Colonic mucosa (tissue), 4 donors: ENCODE results near the gene SLAMF6. TPM values are rescaled to one million over a fixed set of nuclear protein-coding genes. Genes with fewer than 3 reads are reported as not detected.
A peak's percentile ranks its signal among the peaks of the same experiment; 100 is the strongest.

Source experiments
- DNase-seq: peaks from one replicate; pipeline ENCODE4 v3.0.0-alpha.2; 2020
- H3K27ac ChIP-seq: fragments of 200-600 bp; one replicate; pipeline ENCODE4 v1.8.0; 2021
- H3K27me3 ChIP-seq: fragments of 200-600 bp; one replicate; pipeline ENCODE4 v1.8.0; 2021
- H3K36me3 ChIP-seq: fragments of 200-600 bp; one replicate; pipeline ENCODE4 v1.8.0; 2021
- H3K4me1 ChIP-seq: fragments of 200-600 bp; one replicate; pipeline ENCODE4 v1.8.0; 2021; ENCODE audit warnings: mild to moderate bottlenecking
- H3K4me3 ChIP-seq: fragments of 200-600 bp; one replicate; pipeline ENCODE4 v1.8.0; 2021
- H3K9ac ChIP-seq, 2 donors: one replicate each; pipeline ENCODE4 v1.7.0; 2013; ENCODE audit warnings: control low read depth in 2 of 2, low read depth in 2 of 2, low read length in 2 of 2
- H3K9me3 ChIP-seq: fragments of 200-600 bp; one replicate; pipeline ENCODE4 v1.8.0; 2021
- intact Hi-C: fragments of 100-400 bp; cut with DNase I; formaldehyde crosslinking; loops from one replicate; pipeline ENCODE4 v1.14.1; 2022
- total RNA-seq, 2 donors: library from RNA; stranded (reverse); fragmentation: NEBNext Ultra II Directional in 1 of 2; extraction: Animal tissue kit (Norgen Biotek cat#: 25700) in 1 of 2; gene quantifications; one replicate each; pipeline ENCODE4 v1.2.1, GENCODE V29; 2021
- TF ChIP-seq, protein P1 (sequence below): fragments of 200-600 bp; IDR thresholded peaks from one replicate; pipeline ENCODE4 v1.8.0; 2022; ENCODE audit warnings: antibody characterized with exemption, mild to moderate bottlenecking
- donor health status: healthy.
- donor health status: DM: no; HTN: no; CAD: no.
- donor health status: DM: no; HTN: no; CAD: no.

Gene SLAMF6
- total RNA-seq, 2 donors from 2014 or later: 1.1 to 1.4 TPM

- Histone ChIP-seq H3K36me3 (no peaks in the 10 kb centered on the region), H3K4me1 (no peaks in the 10 kb centered on the region), H3K4me3 (no peak overlapping the region), H3K27me3 (no peaks in the 10 kb centered on the region), H3K9ac (peak overlapping the region; percentile 24 to 46), H3K27ac (peak overlapping the region; percentile 89), H3K9me3 (no peaks in the 10 kb centered on the region)
- intact Hi-C loops: loop anchor here (10.0 kb wide), 1 partner anchor 63 kb away; no protein-coding TSS in a partner anchor
- TF ChIP-seq, protein P1, sequence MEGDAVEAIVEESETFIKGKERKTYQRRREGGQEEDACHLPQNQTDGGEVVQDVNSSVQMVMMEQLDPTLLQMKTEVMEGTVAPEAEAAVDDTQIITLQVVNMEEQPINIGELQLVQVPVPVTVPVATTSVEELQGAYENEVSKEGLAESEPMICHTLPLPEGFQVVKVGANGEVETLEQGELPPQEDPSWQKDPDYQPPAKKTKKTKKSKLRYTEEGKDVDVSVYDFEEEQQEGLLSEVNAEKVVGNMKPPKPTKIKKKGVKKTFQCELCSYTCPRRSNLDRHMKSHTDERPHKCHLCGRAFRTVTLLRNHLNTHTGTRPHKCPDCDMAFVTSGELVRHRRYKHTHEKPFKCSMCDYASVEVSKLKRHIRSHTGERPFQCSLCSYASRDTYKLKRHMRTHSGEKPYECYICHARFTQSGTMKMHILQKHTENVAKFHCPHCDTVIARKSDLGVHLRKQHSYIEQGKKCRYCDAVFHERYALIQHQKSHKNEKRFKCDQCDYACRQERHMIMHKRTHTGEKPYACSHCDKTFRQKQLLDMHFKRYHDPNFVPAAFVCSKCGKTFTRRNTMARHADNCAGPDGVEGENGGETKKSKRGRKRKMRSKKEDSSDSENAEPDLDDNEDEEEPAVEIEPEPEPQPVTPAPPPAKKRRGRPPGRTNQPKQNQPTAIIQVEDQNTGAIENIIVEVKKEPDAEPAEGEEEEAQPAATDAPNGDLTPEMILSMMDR: no peak
- DNase-seq: no peak
Measured at GRCh38 chr1:160541622-160542302, 18.7 kb upstream of the SLAMF6 start.

DNA sequence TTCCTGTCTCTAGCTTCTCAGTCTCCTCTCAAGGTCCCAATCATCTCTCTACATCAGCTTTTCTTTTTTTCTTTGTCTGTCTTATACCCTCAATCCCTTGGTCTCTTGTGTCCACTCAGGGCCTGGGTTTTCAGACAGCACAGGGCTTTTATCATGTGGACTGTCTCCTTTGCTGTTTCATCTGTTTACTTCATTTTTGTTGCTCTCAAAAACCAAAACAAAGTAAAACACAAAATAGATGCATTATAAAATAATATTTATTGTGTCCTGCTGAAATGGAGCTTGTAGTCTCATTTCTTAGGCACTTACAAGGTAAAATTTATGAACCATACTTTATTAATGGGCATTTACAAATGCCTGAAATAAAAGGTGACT lies 17.8 kb upstream of the SLAMF6 start:
- intact Hi-C loops: loop anchor here (10.0 kb wide), 1 partner anchor 64 kb away; no protein-coding TSS in a partner anchor
- TF ChIP-seq, protein P1: no peak
- no peak for DNase-seq
- no peaks in the 10 kb centered on the region for H3K27me3 ChIP-seq
- H3K4me3 ChIP-seq: no peak overlapping the region
- H3K4me1 ChIP-seq: no peaks in the 10 kb centered on the region
- H3K9ac ChIP-seq: peak overlapping the region in 1 of 2 donors; percentile 66
- H3K36me3 ChIP-seq: no peaks in the 10 kb centered on the region
- H3K27ac ChIP-seq: peak overlapping the region; percentile 89
- H3K9me3 ChIP-seq: no peaks in the 10 kb centered on the region

DNA sequence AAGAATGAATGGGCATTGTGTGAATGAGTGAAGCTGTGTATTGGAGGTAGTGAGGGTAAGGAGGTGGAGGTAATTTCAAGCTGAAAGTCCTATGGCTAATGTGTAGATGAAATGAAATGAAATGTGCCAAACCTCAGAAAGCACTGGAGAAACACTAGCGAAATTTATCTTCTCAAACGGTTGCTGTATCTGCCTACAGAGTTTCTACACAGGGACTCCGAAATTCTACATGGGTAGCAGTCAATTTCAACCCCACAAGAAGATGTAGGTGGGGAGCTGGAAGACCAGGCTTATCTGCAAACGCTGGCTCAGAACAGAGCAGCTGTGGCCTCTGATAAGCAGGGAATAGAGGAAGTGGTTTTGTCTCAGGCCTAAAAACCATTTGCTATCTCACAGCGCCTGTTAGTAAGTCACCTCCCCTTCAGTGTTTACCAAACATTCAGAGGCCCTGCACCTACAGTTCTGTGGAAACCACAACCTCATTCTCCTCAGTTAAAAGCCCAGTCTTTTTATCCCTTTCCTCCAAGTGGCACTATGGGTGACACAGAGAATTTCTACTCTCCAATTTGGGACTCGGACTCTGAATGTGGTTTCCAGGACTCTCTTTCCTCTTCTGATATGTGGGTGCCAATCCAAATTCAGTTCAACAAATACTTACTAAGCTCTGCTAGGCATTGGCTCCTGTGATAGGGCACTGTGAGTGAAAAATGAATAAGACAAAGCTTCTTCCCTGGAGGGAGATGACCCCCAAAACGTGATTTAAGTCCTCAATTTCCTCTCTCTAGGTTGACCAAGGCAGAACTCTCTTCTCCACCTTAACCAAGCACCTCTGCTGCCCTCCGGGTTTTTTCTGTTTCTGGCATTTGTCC lies 17.2 kb upstream of the SLAMF6 start:
- Histone ChIP-seq H3K9ac (peak overlapping the region in 1 of 2 donors; percentile 66), H3K36me3 (no peaks in the 10 kb centered on the region), H3K27ac (peak overlapping the region; percentile 89), H3K4me3 (no peak overlapping the region), H3K4me1 (no peaks in the 10 kb centered on the region), H3K27me3 (no peaks in the 10 kb centered on the region), H3K9me3 (no peaks in the 10 kb centered on the region)
- intact Hi-C loops: loop anchor here (10.0 kb wide), 1 partner anchor 65 kb away; no protein-coding TSS in a partner anchor
- TF ChIP-seq, protein P1: no peak
- peak; percentile 77 for DNase-seq

DNA sequence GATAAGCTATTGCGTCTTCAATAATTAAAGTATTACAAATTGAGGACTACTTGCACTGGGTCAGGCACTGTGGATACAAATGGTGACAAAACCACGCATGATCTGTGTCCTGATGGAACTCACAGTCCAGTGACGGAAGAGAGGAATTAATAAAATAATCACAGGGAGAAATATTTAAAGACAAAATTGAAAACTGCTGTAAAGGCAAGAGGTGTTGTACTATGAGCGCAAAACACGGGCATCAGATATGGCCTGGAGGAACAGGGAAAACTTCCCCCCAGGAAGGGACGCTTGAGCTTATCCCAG lies 16.6 kb upstream of the SLAMF6 start:
- TF ChIP-seq, protein P1: no peak
- H3K9me3 ChIP-seq: no peaks in the 10 kb centered on the region
- no peaks in the 10 kb centered on the region for H3K36me3 ChIP-seq
- peak overlapping the region; percentile 89 for H3K27ac ChIP-seq
- no peaks in the 10 kb centered on the region for H3K4me1 ChIP-seq
- intact Hi-C loops: no loop called here
- no peaks in the 10 kb centered on the region for H3K27me3 ChIP-seq
- no peak overlapping the region for H3K4me3 ChIP-seq
- no peak for DNase-seq
- H3K9ac ChIP-seq: peak overlapping the region in 1 of 2 donors; percentile 66

DNA sequence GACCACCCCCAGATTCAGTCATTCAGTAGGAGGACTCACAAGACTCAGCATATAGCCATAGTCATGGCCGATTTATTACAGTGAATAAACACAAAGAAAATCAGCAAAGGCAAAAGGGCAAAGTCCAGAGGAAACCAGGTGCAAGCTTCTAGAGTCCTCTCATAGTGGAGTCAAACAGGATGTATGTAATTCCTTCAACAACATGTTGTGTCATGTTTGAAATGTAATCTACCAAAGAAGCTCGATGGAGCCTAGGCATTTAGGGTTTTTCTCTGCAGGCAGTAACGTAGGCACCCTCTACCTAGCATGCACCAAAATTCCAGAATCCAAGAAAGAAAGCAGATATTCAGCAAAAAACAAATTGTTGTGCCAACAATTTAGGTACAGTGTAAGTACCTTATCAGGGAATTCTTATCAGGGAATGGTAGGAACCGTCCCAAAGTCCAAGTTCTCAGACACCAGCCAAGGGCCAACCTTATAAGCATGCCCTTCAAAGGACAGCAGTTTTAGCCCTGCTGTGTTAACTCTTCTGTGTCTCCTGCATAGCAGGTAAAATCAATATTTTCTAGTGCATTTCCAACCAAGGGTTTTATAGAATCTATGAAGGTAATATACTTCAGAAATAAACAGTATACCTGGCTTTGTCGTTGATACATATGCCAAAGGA lies 16.1 kb upstream of the SLAMF6 start:
- no peaks in the 10 kb centered on the region for H3K27me3 ChIP-seq
- no peak overlapping the region for H3K4me3 ChIP-seq
- TF ChIP-seq, protein P1: no peak
- no peaks in the 10 kb centered on the region for H3K9me3 ChIP-seq
- DNase-seq: peak; percentile 84
- H3K9ac ChIP-seq: peak overlapping the region in 1 of 2 donors; percentile 66
- intact Hi-C loops: no loop called here
- H3K36me3 ChIP-seq: no peaks in the 10 kb centered on the region
- H3K27ac ChIP-seq: peak overlapping the region; percentile 89
- no peaks in the 10 kb centered on the region for H3K4me1 ChIP-seq
